Liver (tissue), 9 donors: ENCODE measurements around the gene THADA. TPM values are rescaled to one million over a fixed set of nuclear protein-coding genes. Genes with fewer than 3 reads are reported as not detected.

Experiments used
- DNase-seq: peaks from one replicate; pipeline ENCODE4 v3.0.0-alpha.2; 2017; ENCODE audit warnings: low spot score
- H3K27ac ChIP-seq, 2 donors: one replicate each; pipeline ENCODE4 v1.7.0; 2013; ENCODE audit warnings: inconsistent platforms in 2 of 2, low read length in 2 of 2, control low read depth in 1 of 2, low read depth in 1 of 2, mild to moderate bottlenecking in 1 of 2
- H3K27me3 ChIP-seq, 4 donors: one replicate each; pipeline versions ENCODE4 v1.6.1 to v1.7.0; 2013; ENCODE audit warnings: low read length in 3 of 4, inconsistent platforms in 1 of 4, mild to moderate bottlenecking in 1 of 4, moderate library complexity in 1 of 4; ENCODE audit not compliant: control insufficient read depth in 4 of 4, insufficient read depth in 4 of 4
- H3K36me3 ChIP-seq, 4 donors: one replicate each; pipeline versions ENCODE4 v1.6.1 to v1.7.0; 2013; ENCODE audit warnings: low read length in 3 of 4, mild to moderate bottlenecking in 3 of 4, low read depth in 1 of 4, moderate library complexity in 1 of 4; ENCODE audit not compliant: control insufficient read depth in 4 of 4, insufficient read depth in 3 of 4
- H3K4me1 ChIP-seq, 4 donors: one replicate each; pipeline versions ENCODE4 v1.6.1 to v1.7.0; 2013; ENCODE audit warnings: low read length in 3 of 4, mild to moderate bottlenecking in 3 of 4, moderate library complexity in 1 of 4; ENCODE audit not compliant: control insufficient read depth in 4 of 4, insufficient read depth in 4 of 4
- H3K4me3 ChIP-seq, 3 donors: one replicate each; pipeline versions ENCODE4 v1.6.1 to v1.7.0; 2013; ENCODE audit warnings: low read length in 3 of 3, control low read depth in 1 of 3, low read depth in 1 of 3, mild to moderate bottlenecking in 1 of 3
- H3K9ac ChIP-seq, 2 donors: one replicate each; pipeline ENCODE4 v1.7.0; 2013; ENCODE audit warnings: low read length in 2 of 2, mild to moderate bottlenecking in 2 of 2, moderate library complexity in 2 of 2, control low read depth in 1 of 2, low read depth in 1 of 2
- H3K9me3 ChIP-seq, 4 donors: one replicate each; pipeline versions ENCODE4 v1.6.1 to v1.7.0; 2013; ENCODE audit warnings: low read length in 3 of 4; ENCODE audit not compliant: control insufficient read depth in 4 of 4
- NR2F2 ChIP-seq: IDR thresholded peaks from 2 replicates; pipeline ENCODE4 v1.6.1; 2016; ENCODE audit warnings: antibody characterized with exemption
- TAF1 ChIP-seq: conservative IDR thresholded peaks from 2 replicates; pipeline ENCODE4 v1.6.1; 2016; ENCODE audit warnings: antibody characterized with exemption, mild to moderate bottlenecking
- YY1 ChIP-seq: IDR thresholded peaks from 2 replicates; pipeline ENCODE4 v1.6.1; 2016; ENCODE audit warnings: antibody characterized with exemption, mild to moderate bottlenecking
- WGBS: extraction: QIAGEN DNeasy Blood & Tissue Kit; methylation state at CpG from one replicate; pipeline ENCODE4 v1.1.7; 2013; 5-methylcytosine and 5-hydroxymethylcytosine counted together
- polyA plus RNA-seq, 2 donors: library from polyadenylated mRNA; stranded (reverse) in 1 of 2; unstranded in 1 of 2; fragments of 200-250 nt in 1 of 2; fragments of >200 nt in 1 of 2; fragmentation: Nextera tagmentation in 1 of 2; extraction: Ambion mirVana in 1 of 2; gene quantifications; one replicate each; pipeline versions ENCODE4 v1.2.1 to v1.2.3, GENCODE V29; 2013 to 2015
- total RNA-seq, 2 donors: library from RNA; depleted of rRNA; stranded (reverse); fragments of >200 nt; gene quantifications; one replicate each; pipeline ENCODE4 v1.2.3, GENCODE V29; 2014
- TF ChIP-seq, protein P1 (sequence below): IDR thresholded peaks from 2 replicates; pipeline ENCODE4 v1.6.1; 2016; ENCODE audit warnings: antibody characterized with exemption, mild to moderate bottlenecking
- donor health status: healthy.
- donor health status: healthy.
- donor health status: healthy.
- donor health status: healthy.
- donor health status: healthy.

Gene THADA
- total and polyA plus RNA-seq, 4 donors = 12.0 to 37.2 (median 22.3) TPM

DNA sequence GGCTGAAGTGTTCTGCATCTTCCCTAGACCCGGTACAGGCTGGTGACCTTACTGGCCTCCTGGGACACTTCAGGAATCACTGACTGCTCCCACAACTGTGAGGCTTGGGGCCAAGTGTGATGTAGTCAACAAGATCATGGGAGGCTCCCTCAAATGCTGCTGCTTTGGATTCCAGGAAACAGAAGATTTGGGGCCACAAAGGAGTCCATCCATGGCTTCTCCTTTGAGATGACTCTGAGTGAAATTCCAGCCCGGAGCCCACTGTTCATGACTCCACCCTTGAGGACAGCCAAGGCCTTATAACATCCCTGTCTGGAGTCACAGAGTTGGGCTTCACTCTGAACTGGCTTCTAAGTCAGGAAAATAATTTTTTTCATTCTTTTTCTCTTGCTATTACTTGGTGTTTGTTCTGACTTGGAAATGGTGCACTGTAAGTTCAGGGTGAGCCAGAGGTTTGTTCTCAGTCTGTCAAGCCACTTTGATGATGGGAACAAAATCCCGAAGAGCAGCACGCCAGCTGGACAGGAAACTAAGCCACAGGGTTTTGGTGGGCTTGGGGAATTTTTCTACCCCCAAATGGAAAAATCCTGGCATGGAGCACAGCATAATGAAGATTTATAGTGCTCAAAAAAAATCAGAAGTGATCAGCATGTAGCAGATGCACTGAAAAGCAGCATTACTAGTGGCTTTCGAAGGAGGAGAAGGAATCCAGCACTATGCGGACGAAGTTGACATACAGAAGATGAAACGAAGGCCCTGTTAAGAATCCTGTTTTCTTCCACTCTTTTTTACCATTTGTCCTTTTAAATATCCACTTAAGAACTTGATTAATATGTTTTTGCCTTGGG is 271.4 kb downstream of the THADA start:
- H3K27me3 ChIP-seq = no peaks in the 10 kb centered on the region
- DNase-seq = no peak
- H3K36me3 ChIP-seq = no peaks in the 10 kb centered on the region
- TF ChIP-seq TAF1 = no peak
- TF ChIP-seq, protein P1, sequence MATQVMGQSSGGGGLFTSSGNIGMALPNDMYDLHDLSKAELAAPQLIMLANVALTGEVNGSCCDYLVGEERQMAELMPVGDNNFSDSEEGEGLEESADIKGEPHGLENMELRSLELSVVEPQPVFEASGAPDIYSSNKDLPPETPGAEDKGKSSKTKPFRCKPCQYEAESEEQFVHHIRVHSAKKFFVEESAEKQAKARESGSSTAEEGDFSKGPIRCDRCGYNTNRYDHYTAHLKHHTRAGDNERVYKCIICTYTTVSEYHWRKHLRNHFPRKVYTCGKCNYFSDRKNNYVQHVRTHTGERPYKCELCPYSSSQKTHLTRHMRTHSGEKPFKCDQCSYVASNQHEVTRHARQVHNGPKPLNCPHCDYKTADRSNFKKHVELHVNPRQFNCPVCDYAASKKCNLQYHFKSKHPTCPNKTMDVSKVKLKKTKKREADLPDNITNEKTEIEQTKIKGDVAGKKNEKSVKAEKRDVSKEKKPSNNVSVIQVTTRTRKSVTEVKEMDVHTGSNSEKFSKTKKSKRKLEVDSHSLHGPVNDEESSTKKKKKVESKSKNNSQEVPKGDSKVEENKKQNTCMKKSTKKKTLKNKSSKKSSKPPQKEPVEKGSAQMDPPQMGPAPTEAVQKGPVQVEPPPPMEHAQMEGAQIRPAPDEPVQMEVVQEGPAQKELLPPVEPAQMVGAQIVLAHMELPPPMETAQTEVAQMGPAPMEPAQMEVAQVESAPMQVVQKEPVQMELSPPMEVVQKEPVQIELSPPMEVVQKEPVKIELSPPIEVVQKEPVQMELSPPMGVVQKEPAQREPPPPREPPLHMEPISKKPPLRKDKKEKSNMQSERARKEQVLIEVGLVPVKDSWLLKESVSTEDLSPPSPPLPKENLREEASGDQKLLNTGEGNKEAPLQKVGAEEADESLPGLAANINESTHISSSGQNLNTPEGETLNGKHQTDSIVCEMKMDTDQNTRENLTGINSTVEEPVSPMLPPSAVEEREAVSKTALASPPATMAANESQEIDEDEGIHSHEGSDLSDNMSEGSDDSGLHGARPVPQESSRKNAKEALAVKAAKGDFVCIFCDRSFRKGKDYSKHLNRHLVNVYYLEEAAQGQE = no peak
- TF ChIP-seq NR2F2 = peak; percentile 20
- no peaks in the 10 kb centered on the region for H3K9me3 ChIP-seq
- H3K4me3 ChIP-seq = no peak overlapping the region
- no peaks in the 10 kb centered on the region for H3K4me1 ChIP-seq
- no peak overlapping the region for H3K9ac ChIP-seq
- H3K27ac ChIP-seq = peak overlapping the region in 1 of 2 donors; percentile 16
- WGBS = 83% methylated on average over 8 of the region's 8 CpGs

DNA sequence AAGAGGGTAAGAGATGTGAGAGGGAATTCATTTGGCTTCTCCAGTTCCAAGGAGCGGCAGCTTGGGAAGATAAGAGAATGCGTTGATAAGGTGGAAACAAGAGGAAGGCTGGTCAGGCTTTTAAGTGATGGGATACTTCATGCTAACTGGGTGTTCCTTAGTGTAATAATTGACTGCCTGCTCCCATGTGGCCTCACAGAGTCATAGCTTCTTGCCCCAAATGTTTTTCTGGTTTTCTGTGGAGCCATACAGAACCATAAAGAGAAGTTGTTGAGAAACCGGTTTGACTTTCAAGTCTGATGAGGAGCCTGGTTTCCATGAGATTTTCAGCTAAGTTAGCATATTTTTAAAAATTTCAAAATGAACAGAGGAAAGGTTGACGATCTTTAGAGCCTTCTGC is 272.0 kb downstream of the THADA start:
- WGBS = 88% methylated on average over 4 of the region's 4 CpGs
- Histone ChIP-seq H3K4me3 (no peak overlapping the region), H3K27me3 (no peaks in the 10 kb centered on the region), H3K9me3 (no peaks in the 10 kb centered on the region), H3K27ac (no peak overlapping the region), H3K36me3 (no peaks in the 10 kb centered on the region), H3K9ac (no peak overlapping the region), H3K4me1 (peaks cover 0 to 3% (median 0%) of the 10 kb centered on the region in 4 donors)
- TF ChIP-seq, protein P1 = no peak
- no peak for DNase-seq

DNA sequence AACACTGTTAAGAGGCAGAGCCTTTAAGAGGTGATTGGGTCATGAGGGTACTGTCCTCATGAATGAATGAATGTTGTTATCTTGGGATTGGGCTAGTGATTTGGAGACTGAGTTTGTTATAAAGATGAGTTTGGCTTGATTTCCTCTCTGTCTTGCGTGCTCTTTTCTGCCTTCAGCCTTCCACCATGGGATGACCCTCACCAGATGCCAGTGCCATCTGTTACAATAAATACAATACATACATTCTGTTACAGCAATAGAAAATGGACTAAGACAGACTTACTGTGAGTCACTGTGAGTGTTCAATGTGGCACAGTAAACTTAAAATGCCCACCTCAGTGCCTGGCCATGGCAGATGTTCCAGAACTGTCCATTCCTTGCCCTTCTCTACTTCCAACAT is 274.4 kb downstream of the THADA start:
- Histone ChIP-seq H3K9ac (no peak overlapping the region), H3K27ac (no peak overlapping the region), H3K36me3 (no peaks in the 10 kb centered on the region), H3K9me3 (no peaks in the 10 kb centered on the region), H3K4me1 (peaks cover 0 to 3% (median 0%) of the 10 kb centered on the region in 4 donors), H3K27me3 (no peaks in the 10 kb centered on the region), H3K4me3 (no peak overlapping the region)
- WGBS = 100% methylated on average over 1 of the region's 1 CpG
- no peak for DNase-seq
- no peak for TF ChIP-seq YY1
